ENCODE results near the gene LBX1.
"Not testable (repeated sequence)": the region's sequence is repeated elsewhere in the genome, so short reads cannot be mapped to it uniquely, and the experiment has no call there.

The LBX1 gene

DNA sequence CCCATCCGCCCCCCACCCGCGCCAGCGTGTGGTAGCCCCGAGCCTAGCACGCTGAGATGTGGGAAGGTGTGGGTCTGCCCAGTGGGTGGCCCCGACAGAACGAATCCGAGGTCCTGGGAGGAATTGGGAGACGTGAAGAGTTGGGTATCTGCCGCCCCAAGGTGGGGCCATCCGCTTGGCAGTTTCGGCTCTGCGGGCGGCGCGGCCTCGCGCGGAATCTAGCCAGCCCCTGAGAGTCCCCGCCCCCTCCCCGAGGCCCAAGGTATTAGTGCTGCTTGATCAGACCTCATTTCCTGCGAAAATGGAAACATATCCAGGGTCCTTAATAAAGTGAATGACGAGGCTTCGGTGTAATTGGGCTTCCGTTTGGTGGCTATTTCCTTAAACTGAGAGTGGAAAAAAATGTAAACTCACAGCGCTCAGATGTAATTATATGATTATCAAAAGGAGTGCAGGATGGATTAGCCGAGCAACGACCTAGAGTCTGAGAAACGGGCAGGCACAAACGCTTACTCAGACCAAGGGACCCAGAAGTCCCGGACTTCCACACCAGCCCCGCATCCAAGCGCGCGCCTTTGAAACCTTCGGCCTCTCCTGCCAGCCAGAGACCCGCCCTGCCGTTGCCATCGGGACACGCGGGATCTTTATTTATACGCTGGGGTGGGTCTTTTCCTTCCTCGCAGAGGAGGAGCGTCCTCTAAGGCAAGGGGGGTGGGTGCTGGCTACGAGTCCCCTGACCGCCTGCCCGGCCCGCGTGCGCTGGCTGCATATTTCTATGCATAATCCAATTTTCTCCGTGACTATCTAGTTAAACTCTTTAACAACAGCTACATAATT lies 12.8 kb downstream of the LBX1 start:
- Histone ChIP-seq H3K27me3 (peaks cover 100% of the 10 kb centered on the region), H3K4me3 (ENCODE audit: low read depth in 1 of 2, low read length in 1 of 2) (no peak overlapping the region)

DNA sequence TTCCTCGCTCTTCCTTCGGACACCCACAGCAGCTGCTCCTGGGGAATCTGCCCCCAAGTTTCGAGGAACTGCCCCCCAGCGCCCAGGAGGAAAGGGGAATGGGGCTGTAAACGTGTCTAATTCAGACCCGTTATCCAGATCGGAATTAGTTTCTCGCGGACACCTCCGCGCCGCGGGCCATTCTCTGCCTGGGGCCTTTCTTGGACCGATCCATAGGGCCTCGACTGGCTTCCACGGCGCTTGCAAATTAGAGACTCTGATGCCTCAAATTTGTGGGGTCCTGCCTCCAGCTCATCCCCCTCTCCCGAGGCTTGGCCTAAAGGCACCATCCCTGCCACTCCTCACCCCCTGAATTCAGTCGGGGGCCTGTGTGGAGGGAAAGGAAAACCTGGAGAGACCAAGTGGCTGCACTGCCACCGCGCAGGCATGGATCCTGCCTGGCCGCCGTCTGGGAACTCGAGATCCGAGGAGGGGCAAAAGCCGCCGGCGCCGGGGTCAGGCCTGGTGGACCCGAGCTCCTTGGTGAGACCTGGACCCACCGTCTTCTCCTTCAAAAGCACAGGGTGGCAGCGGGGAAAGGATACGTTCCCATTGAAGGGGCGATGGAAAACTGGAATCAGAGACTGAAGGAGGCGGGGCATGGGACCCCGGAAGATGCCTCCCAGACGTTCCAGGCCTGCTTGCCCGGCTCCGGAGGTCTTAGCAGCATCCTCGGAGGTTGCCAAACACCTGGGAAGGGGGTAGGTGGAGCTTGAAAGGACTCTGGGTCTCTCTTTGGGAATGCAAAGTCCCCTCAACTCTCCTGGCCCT lies 13.7 kb downstream of the LBX1 start:
- Histone ChIP-seq H3K36me3 (no peaks in the 10 kb centered on the region), H3K9me3 (no peaks in the 10 kb centered on the region), H3K4me1 (ENCODE audit: control insufficient read depth in 1 of 2, insufficient read depth in 1 of 2, low read depth in 1 of 2, low read length in 1 of 2) (peaks cover 10 to 16% of the 10 kb centered on the region in 2 experiments), H3K27ac (no peak overlapping the region), H3K4me3 (ENCODE audit: low read depth in 1 of 2, low read length in 1 of 2) (no peak overlapping the region), H3K27me3 (peaks cover 100% of the 10 kb centered on the region)
- TF ChIP-seq, protein P1, sequence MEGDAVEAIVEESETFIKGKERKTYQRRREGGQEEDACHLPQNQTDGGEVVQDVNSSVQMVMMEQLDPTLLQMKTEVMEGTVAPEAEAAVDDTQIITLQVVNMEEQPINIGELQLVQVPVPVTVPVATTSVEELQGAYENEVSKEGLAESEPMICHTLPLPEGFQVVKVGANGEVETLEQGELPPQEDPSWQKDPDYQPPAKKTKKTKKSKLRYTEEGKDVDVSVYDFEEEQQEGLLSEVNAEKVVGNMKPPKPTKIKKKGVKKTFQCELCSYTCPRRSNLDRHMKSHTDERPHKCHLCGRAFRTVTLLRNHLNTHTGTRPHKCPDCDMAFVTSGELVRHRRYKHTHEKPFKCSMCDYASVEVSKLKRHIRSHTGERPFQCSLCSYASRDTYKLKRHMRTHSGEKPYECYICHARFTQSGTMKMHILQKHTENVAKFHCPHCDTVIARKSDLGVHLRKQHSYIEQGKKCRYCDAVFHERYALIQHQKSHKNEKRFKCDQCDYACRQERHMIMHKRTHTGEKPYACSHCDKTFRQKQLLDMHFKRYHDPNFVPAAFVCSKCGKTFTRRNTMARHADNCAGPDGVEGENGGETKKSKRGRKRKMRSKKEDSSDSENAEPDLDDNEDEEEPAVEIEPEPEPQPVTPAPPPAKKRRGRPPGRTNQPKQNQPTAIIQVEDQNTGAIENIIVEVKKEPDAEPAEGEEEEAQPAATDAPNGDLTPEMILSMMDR (IDR thresholded peaks at IDR 0.05), result no peak

More for the DNA sequence above, 12.8 kb downstream of the LBX1 start:
- H3K36me3 ChIP-seq, result no peaks in the 10 kb centered on the region
- no peak overlapping the region for H3K27ac ChIP-seq
- peaks cover 10 to 16% of the 10 kb centered on the region in 2 experiments for H3K4me1 ChIP-seq (ENCODE audit: control insufficient read depth in 1 of 2, insufficient read depth in 1 of 2, low read depth in 1 of 2, low read length in 1 of 2)
- no peaks in the 10 kb centered on the region for H3K9me3 ChIP-seq
- TF ChIP-seq, protein P1 (IDR thresholded peaks at IDR 0.05), result no peak

DNA sequence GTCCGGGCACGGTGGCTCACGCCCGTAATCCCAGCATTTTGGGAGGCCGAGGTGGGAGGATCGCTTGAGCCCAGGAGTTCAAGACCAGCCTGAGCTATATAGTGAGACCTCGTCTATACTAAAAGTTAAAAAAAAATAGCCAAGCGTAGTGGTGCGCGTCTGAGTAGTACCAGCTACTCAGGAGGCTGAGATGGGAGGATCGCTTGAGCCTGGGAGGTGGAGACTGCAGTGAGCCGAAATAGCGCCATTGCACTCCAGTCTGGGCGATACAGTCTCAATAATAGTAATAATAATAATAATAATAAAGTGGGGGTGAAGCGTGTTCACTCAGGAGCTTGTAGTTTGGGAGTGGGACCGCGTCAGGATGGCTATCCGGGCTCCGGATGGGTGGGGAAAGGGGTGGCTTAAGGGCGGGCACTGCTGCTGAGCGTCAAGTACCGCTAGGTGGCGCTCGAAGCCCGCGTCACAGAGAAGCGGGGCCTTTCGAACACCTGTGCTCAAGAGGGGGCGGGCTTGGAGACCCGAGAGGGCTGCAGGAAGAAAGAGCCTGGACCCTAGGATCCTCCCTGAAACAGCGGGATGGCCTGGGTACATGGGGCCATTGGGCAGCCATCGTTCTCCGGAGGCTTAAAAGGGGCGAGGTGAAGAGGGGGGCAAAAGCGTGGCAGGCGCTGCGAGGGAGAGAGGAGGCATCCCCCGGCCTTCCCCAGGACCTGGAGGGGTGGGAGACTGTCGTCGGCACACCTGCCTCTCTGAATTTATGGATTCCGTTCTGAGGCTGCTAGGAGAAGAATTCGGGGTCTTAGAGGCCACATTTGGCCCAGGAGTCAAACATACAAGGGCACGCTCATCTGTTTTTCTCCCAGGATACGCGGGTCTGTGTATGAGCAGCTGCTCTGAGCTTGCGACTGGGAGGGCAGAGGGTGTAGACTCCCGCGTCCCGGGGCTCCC lies 14.5 kb downstream of the LBX1 start:
- TF ChIP-seq, protein P1 (IDR thresholded peaks at IDR 0.05), result peak; percentile 47
- Histone ChIP-seq H3K27ac (no peak overlapping the region), H3K4me1 (ENCODE audit: control insufficient read depth in 1 of 2, insufficient read depth in 1 of 2, low read depth in 1 of 2, low read length in 1 of 2) (peaks cover 10 to 16% of the 10 kb centered on the region in 2 experiments), H3K36me3 (no peaks in the 10 kb centered on the region), H3K9me3 (no peaks in the 10 kb centered on the region), H3K27me3 (peaks cover 100% of the 10 kb centered on the region), H3K4me3 (ENCODE audit: low read depth in 1 of 2, low read length in 1 of 2) (no peak overlapping the region)

DNA sequence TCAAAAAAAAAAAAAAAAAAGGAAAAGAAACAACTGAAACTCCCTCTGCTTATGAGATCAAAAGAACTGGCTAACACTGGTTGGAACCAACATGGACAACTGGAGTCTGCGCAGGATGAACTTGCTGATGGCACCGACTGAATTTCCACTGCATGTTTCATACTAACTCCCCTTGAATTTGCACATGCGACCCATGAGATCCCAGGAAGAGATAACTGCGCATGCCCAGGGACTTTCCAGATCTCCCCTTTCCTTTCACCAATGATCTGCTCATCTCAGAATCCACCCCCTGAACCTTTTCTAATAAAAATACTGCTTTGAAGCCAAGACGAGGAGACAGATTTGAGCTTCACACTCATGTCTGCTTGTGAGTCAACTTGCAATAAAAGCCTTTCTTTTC lies 20.7 kb downstream of the LBX1 start:
- TF ChIP-seq, protein P1 (IDR thresholded peaks at IDR 0.05), result no peak
- H3K4me3 ChIP-seq (ENCODE audit: low read depth in 1 of 2, low read length in 1 of 2), result no peak overlapping the region
- peaks cover under 1 to 1% of the 10 kb centered on the region in 2 experiments for H3K4me1 ChIP-seq (ENCODE audit: control insufficient read depth in 1 of 2, insufficient read depth in 1 of 2, low read depth in 1 of 2, low read length in 1 of 2)
- H3K27ac ChIP-seq, result no peak overlapping the region
- H3K36me3 ChIP-seq, result no peaks in the 10 kb centered on the region
- H3K9me3 ChIP-seq, result no peaks in the 10 kb centered on the region
- peaks cover 96% of the 10 kb centered on the region for H3K27me3 ChIP-seq

DNA sequence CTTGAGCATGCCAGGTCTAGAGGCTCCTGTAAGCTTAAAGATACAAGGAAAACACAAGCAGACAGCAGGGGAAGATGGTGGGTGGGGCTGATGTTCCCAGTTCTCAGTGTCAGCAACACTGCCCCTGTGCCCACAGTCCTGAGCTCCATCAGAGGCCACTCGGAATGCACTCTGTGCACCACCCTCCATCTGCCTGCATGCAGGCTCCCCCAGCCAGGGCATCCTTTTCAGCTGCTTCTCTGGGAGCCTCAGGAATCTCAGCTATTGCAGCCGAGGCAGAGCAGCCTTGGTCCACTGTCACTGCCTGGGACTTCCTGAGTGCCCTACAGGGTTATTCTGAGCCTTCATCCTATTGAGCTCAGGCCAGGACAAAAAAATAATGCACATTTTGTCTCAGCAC lies 22.2 kb downstream of the LBX1 start:
- Histone ChIP-seq H3K27ac (no peak overlapping the region), H3K9me3 (no peaks in the 10 kb centered on the region), H3K36me3 (no peaks in the 10 kb centered on the region), H3K4me1 (ENCODE audit: control insufficient read depth in 1 of 2, insufficient read depth in 1 of 2, low read depth in 1 of 2, low read length in 1 of 2) (no peaks in the 10 kb centered on the region), H3K27me3 (peaks cover 96% of the 10 kb centered on the region), H3K4me3 (ENCODE audit: low read depth in 1 of 2, low read length in 1 of 2) (no peak overlapping the region)
- TF ChIP-seq, protein P1 (IDR thresholded peaks at IDR 0.05), result no peak

DNA sequence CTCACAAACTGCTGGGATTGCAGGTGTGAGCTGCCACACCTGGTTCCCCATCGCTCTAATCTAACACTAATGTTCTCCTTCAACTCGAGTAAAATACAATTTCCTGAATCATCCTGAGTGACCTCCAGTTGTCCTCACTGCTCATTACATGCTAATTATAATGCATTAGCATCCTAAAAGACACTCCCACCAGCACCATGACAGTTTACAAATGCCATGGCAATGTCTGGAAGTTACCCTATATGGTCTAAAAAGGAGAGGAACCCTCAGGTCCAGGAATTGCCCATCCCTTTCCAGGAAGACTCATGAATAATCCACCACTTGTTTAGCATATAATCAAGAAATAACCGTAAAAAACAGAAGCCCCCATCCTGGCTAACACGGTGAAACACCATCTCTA lies 26.6 kb downstream of the LBX1 start:
- peaks cover 91% of the 10 kb centered on the region for H3K27me3 ChIP-seq
- H3K36me3 ChIP-seq; H3K4me3 ChIP-seq (ENCODE audit: low read depth in 1 of 2, low read length in 1 of 2); H3K9me3 ChIP-seq; H3K4me1 ChIP-seq (ENCODE audit: control insufficient read depth in 1 of 2, insufficient read depth in 1 of 2, low read depth in 1 of 2, low read length in 1 of 2); H3K27ac ChIP-seq: not testable (repeated sequence)

DNA sequence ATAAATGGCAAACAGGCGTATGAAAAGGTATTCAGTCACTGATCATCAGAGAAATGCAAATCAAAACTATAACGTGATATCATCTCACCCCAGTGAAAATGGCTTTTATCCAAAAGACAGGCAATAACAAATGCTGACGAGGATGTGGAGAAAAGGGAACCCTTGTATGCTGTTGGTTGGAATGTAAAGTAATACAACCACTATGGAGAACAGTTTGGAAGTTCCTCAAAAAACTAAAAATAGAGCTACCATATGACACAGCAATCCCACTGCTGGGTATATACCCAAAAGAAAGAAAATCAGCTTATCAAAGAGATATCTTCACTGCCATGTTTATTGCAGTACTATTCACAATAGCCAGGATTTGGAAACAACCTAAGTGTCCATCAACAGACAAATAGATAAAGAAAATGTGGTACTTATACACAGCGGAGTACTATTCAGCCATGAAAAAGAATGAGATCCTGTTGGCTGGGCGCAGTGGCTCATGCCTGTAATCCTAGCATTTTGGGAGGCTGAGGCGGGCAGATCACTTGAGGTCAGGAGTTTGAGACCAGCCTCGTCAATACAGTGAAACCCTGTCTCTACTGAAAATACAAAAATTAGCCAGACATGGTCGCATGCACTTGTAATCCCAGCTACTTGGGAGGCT lies 30.8 kb downstream of the LBX1 start:
- not testable (repeated sequence) for H3K36me3 ChIP-seq; H3K4me3 ChIP-seq (ENCODE audit: low read depth in 1 of 2, low read length in 1 of 2); H3K4me1 ChIP-seq (ENCODE audit: control insufficient read depth in 1 of 2, insufficient read depth in 1 of 2, low read depth in 1 of 2, low read length in 1 of 2); H3K9me3 ChIP-seq; H3K27ac ChIP-seq
- peaks cover 93% of the 10 kb centered on the region for H3K27me3 ChIP-seq

All from neutrophil (primary cell).